HepG2 (cell line): ENCODE data around the gene ENPP1. TPM values are rescaled to one million over a fixed set of nuclear protein-coding genes. Genes with fewer than 3 reads are reported as not detected.

Experiments
- AHDC1 ChIP-seq: sonication (generic); formaldehyde crosslinking; IDR thresholded peaks from 2 replicates; pipeline ENCODE4 v1.5.1; 2020; ENCODE audit warnings: mild to moderate bottlenecking, missing genetic modification reagents, borderline replicate concordance
- HIC2 ChIP-seq: sonication (generic); formaldehyde crosslinking; IDR thresholded peaks from 2 replicates; pipeline ENCODE4 v1.9.0; 2022; ENCODE audit warnings: low read depth, missing genetic modification reagents
- KDM5A ChIP-seq: fragments of 200-600 bp; sonication (generic); IDR thresholded peaks from 2 replicates; pipeline ENCODE4 v1.7.0; 2018; ENCODE audit warnings: antibody characterized with exemption, mild to moderate bottlenecking, low read length, borderline replicate concordance
- KLF6 ChIP-seq: IDR thresholded peaks from 2 replicates; pipeline ENCODE4 v1.8.0; 2016; ENCODE audit warnings: missing biosample characterization, missing genetic modification reagents
- MEF2D ChIP-seq: sonication (generic); formaldehyde crosslinking; IDR thresholded peaks from 2 replicates; pipeline ENCODE4 v1.5.1; 2020; ENCODE audit warnings: mild to moderate bottlenecking, missing genetic modification reagents
- MIXL1 ChIP-seq: IDR thresholded peaks from 2 replicates; pipeline ENCODE4 v1.6.1; 2016
- SP1 ChIP-seq, 2 experiments: fragments of 450-650 bp in 1 of 2; sonication (generic) in 1 of 2; formaldehyde crosslinking in 1 of 2; IDR thresholded peaks; 2 replicates each; pipeline versions ENCODE4 v1.4.0 to v1.6.1; 2016 to 2020; ENCODE audit warnings: missing genetic modification reagents in 1 of 2
- ZFY ChIP-seq: sonication (generic); formaldehyde crosslinking; IDR thresholded peaks from 2 replicates; pipeline ENCODE4 v1.4.0; 2020; ENCODE audit warnings: missing genetic modification reagents
- ZNF225 ChIP-seq: sonication (generic); formaldehyde crosslinking; IDR thresholded peaks from 2 replicates; pipeline ENCODE4 v1.4.0; 2020; ENCODE audit warnings: mild to moderate bottlenecking, missing genetic modification reagents
- ZNF768 ChIP-seq: sonication (generic); formaldehyde crosslinking; IDR thresholded peaks from 2 replicates; pipeline ENCODE4 v1.4.0; 2020; ENCODE audit warnings: missing genetic modification reagents
- ZSCAN31 ChIP-seq: sonication (generic); formaldehyde crosslinking; IDR thresholded peaks from 2 replicates; pipeline ENCODE4 v1.5.0; 2020; ENCODE audit warnings: low read depth, mild to moderate bottlenecking, missing genetic modification reagents
- polyA plus RNA-seq, 8 experiments: library from polyadenylated mRNA; depleted of rRNA in 3 of 8; stranded (reverse) in 7 of 8; unstranded in 1 of 8; fragments of >200 nt; fragmentation: Illumina TruSeq in 4 of 8; extraction: Trizol in 4 of 8; gene quantifications; 2 replicates each; pipeline versions ENCODE4 v1.2.1 to v1.2.3, GENCODE V29; 2011 to 2016; ENCODE audit warnings: low read depth in 4 of 8, missing spikeins in 1 of 8, mixed read lengths in 1 of 8; ENCODE audit not compliant: insufficient read depth in 1 of 8
- total RNA-seq, 5 experiments: library from RNA; depleted of rRNA; stranded (reverse); fragments of >200 nt; fragmentation: Illumina TruSeq; extraction: Trizol; gene quantifications; 2 replicates each; pipeline ENCODE4 v1.2.3, GENCODE V29; 2016; ENCODE audit warnings: low read depth in 1 of 5
- TF ChIP-seq, protein P1 (sequence below): sonication (generic); formaldehyde crosslinking; IDR thresholded peaks from 2 replicates; pipeline ENCODE4 v1.8.1; 2023; ENCODE audit warnings: missing genetic modification reagents, inconsistent platforms, borderline replicate concordance
- TF ChIP-seq, protein P2 (sequence below): IDR thresholded peaks from 2 replicates; pipeline ENCODE4 v1.6.1; 2016; ENCODE audit warnings: low read depth, missing genetic modification reagents, missing compliant biosample characterization

The ENPP1 gene
- total and polyA plus RNA-seq, 2 of the 13 experiments (the other 11 are each of a cell fraction or from before 2014, with no cell fraction given): 56.5 to 160 TPM

DNA sequence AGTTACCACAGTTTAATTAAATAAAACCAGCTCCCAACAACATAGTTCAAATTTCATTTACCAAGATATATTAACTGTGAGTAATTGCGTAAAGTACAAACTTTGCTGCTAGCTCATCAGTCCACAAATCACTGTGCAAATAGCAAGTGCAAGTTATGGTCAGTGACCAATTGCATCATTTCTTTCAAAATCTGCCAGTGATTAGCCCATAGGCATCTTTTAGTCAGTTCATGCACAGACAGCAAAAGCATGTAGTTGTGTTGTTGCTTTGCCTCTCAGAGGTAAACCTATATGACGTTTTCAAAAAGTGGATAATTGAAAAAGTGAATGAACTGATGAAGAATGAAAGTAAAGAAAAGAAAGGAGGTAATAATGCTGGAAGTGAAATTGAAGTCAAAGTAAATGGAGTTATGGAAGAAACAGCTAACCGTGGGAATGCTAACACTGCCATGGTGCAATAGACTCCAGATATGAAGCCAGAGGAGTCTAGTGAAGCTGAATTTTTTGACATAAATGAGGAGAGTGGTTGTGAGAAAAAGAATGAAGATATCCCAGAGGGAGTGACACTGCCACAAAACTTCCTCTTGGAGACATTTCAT is 36.5 kb downstream of the ENPP1 start (continued):
- TF ChIP-seq AHDC1 (CRISPR knock-in tag) (peak; percentile 92), MEF2D (peak; percentile 84), SP1 (IDR thresholded peaks at IDR 0.05) (no peak), SP1 (CRISPR knock-in tag; IDR thresholded peaks at IDR 0.05) (0 out of 2 replicates have a peak, but pooled peaks have one; percentile 42), ZNF225 (CRISPR knock-in tag) (no peak), ZFY (CRISPR knock-in tag) (no peak), HIC2 (CRISPR knock-in tag) (no peak), MIXL1 (CRISPR knock-in tag) (peak; percentile 99), KLF6 (CRISPR knock-in tag) (peak; percentile 95), ZSCAN31 (CRISPR knock-in tag) (0 out of 2 replicates have a peak, but pooled peaks have one; percentile 21), ZNF768 (CRISPR knock-in tag) (no peak), KDM5A (peak; percentile 63; the same call in 1 of the 2 replicates)
- TF ChIP-seq, protein P1, sequence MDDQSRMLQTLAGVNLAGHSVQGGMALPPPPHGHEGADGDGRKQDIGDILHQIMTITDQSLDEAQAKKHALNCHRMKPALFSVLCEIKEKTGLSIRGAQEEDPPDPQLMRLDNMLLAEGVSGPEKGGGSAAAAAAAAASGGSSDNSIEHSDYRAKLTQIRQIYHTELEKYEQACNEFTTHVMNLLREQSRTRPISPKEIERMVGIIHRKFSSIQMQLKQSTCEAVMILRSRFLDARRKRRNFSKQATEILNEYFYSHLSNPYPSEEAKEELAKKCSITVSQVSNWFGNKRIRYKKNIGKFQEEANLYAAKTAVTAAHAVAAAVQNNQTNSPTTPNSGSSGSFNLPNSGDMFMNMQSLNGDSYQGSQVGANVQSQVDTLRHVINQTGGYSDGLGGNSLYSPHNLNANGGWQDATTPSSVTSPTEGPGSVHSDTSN (CRISPR knock-in tag): no peak
- TF ChIP-seq, protein P2, sequence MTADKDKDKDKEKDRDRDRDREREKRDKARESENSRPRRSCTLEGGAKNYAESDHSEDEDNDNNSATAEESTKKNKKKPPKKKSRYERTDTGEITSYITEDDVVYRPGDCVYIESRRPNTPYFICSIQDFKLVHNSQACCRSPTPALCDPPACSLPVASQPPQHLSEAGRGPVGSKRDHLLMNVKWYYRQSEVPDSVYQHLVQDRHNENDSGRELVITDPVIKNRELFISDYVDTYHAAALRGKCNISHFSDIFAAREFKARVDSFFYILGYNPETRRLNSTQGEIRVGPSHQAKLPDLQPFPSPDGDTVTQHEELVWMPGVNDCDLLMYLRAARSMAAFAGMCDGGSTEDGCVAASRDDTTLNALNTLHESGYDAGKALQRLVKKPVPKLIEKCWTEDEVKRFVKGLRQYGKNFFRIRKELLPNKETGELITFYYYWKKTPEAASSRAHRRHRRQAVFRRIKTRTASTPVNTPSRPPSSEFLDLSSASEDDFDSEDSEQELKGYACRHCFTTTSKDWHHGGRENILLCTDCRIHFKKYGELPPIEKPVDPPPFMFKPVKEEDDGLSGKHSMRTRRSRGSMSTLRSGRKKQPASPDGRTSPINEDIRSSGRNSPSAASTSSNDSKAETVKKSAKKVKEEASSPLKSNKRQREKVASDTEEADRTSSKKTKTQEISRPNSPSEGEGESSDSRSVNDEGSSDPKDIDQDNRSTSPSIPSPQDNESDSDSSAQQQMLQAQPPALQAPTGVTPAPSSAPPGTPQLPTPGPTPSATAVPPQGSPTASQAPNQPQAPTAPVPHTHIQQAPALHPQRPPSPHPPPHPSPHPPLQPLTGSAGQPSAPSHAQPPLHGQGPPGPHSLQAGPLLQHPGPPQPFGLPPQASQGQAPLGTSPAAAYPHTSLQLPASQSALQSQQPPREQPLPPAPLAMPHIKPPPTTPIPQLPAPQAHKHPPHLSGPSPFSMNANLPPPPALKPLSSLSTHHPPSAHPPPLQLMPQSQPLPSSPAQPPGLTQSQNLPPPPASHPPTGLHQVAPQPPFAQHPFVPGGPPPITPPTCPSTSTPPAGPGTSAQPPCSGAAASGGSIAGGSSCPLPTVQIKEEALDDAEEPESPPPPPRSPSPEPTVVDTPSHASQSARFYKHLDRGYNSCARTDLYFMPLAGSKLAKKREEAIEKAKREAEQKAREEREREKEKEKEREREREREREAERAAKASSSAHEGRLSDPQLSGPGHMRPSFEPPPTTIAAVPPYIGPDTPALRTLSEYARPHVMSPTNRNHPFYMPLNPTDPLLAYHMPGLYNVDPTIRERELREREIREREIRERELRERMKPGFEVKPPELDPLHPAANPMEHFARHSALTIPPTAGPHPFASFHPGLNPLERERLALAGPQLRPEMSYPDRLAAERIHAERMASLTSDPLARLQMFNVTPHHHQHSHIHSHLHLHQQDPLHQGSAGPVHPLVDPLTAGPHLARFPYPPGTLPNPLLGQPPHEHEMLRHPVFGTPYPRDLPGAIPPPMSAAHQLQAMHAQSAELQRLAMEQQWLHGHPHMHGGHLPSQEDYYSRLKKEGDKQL: peak; percentile 89
